Activated CD4-positive, alpha-beta T cell treated with anti-CD3 and anti-CD28 coated beads, Interleukin-2, amount 50 U/mL, for 48 hours (primary cell): ENCODE measurements around the gene PIWIL1.

Experiments
- DNase-seq, 2 experiments: peaks; one replicate each; pipeline ENCODE4 v3.0.0-alpha.2; 2020

PIWIL1 gene

GRCh38 chr12:130382818-130383217 is 45.1 kb downstream of the PIWIL1 start:
- DNase-seq = no peak

- DNase-seq = no peak
Measured at GRCh38 chr12:130384234-130384633, 46.5 kb downstream of the PIWIL1 start.

GRCh38 chr12:130385193-130385592 is 47.5 kb downstream of the PIWIL1 start:
- DNase-seq = no peak

- no peak for DNase-seq
Measured at GRCh38 chr12:130391186-130391585, 53.5 kb downstream of the PIWIL1 start.

- no peak for DNase-seq
Measured at GRCh38 chr12:130394906-130395305, 57.2 kb downstream of the PIWIL1 start.

GRCh38 chr12:130396667-130397066 is 59.0 kb downstream of the PIWIL1 start:
- no peak for DNase-seq

GRCh38 chr12:130398100-130398848 is 60.6 kb downstream of the PIWIL1 start:
- no peak for DNase-seq

GRCh38 chr12:130401703-130402102 is 64.0 kb downstream of the PIWIL1 start:
- no peak for DNase-seq

- DNase-seq = no peak
Measured at GRCh38 chr12:130405332-130405731, 67.6 kb downstream of the PIWIL1 start.

GRCh38 chr12:130412384-130412783 is 74.7 kb downstream of the PIWIL1 start:
- DNase-seq = no peak

GRCh38 chr12:130413909-130414308 is 76.2 kb downstream of the PIWIL1 start:
- DNase-seq = no peak

GRCh38 chr12:130414381-130414780 is 76.7 kb downstream of the PIWIL1 start:
- DNase-seq = no peak

GRCh38 chr12:130418251-130418650 is 80.6 kb downstream of the PIWIL1 start:
- no peak for DNase-seq

GRCh38 chr12:130419116-130419515 is 81.4 kb downstream of the PIWIL1 start:
- no peak for DNase-seq

- DNase-seq = no peak
Measured at GRCh38 chr12:130420071-130420470, 82.4 kb downstream of the PIWIL1 start.

GRCh38 chr12:130421896-130422295 is 84.2 kb downstream of the PIWIL1 start:
- no peak for DNase-seq
